ENCODE data around the gene ZNHIT2. TPM values are rescaled to one million over a fixed set of nuclear protein-coding genes. Genes with fewer than 3 reads are reported as not detected.

The ZNHIT2 gene
- total RNA-seq, 6 experiments from 2014 or later: 4.9 to 15.7 (median 6.2) TPM

- intact Hi-C loops (cut with DNase I): loop anchor here in 1 of 2 donors (10.0 kb wide), 1 partner anchor 73 kb away; no protein-coding TSS in a partner anchor
- Histone ChIP-seq H3K4me1 (peaks cover 0 to 37% (median 17%) of the 10 kb centered on the region in 4 donors), H3K27me3 (no peaks in the 10 kb centered on the region), H3K27ac (no peak overlapping the region), H3K36me3 (peaks cover 0 to 9% (median 3%) of the 10 kb centered on the region in 4 donors), H3K4me3 (no peak overlapping the region), H3K9me3 (no peaks in the 10 kb centered on the region)
- DNase-seq (peak in 1 of 3 donors; percentile 23), ATAC-seq (no peak)
- 89% methylated on average over 9 of the region's 52 CpGs for WGBS (ENCODE audit: insufficient coverage, low coverage, low lambda C conversion rate, missing lambda C conversion rate)
- TF ChIP-seq POLR2A (IDR thresholded peaks at IDR 0.05): no peak
- no peak for TF ChIP-seq CTCF (IDR thresholded peaks at IDR 0.05)
These were observed 9.6 kb downstream of the ZNHIT2 start for GRCh38 chr11:65107751-65108468.

- peaks cover 0 to 9% (median 3%) of the 10 kb centered on the region in 4 donors for H3K36me3 ChIP-seq
- H3K4me3 ChIP-seq: no peak overlapping the region
- H3K27ac ChIP-seq: no peak overlapping the region
- peaks cover 0 to 41% (median 16%) of the 10 kb centered on the region in 4 donors for H3K4me1 ChIP-seq
- no peaks in the 10 kb centered on the region for H3K27me3 ChIP-seq
- ATAC-seq (no peak), DNase-seq (no peak)
- no peaks in the 10 kb centered on the region for H3K9me3 ChIP-seq
- WGBS (ENCODE audit: insufficient coverage, low coverage, low lambda C conversion rate, missing lambda C conversion rate): 80% methylated on average over 1 of the region's 15 CpGs
- TF ChIP-seq CTCF (IDR thresholded peaks at IDR 0.05) (no peak), POLR2A (IDR thresholded peaks at IDR 0.05) (no peak)
- intact Hi-C loops (cut with DNase I): loop anchor here in 1 of 2 donors (10.0 kb wide), 1 partner anchor 72 kb away; no protein-coding TSS in a partner anchor
These were observed 10.4 kb downstream of the ZNHIT2 start for GRCh38 chr11:65107078-65107477.

GRCh38 chr11:65104628-65105027 is 12.9 kb downstream of the ZNHIT2 start:
- Histone ChIP-seq H3K9me3 (no peaks in the 10 kb centered on the region), H3K4me1 (peaks cover 0 to 45% (median 18%) of the 10 kb centered on the region in 4 donors), H3K4me3 (no peak overlapping the region), H3K27ac (no peak overlapping the region), H3K27me3 (no peaks in the 10 kb centered on the region), H3K36me3 (peaks cover 0 to 9% (median 3%) of the 10 kb centered on the region in 4 donors)
- ATAC-seq: no peak
- intact Hi-C loops (cut with DNase I): loop anchor here in 1 of 2 donors (10.0 kb wide), 1 partner anchor 70 kb away; no protein-coding TSS in a partner anchor
- 51% methylated on average over 4 of the region's 4 CpGs for WGBS (ENCODE audit: insufficient coverage, low coverage, low lambda C conversion rate, missing lambda C conversion rate)
- DNase-seq: no peak
- no peak for TF ChIP-seq CTCF (IDR thresholded peaks at IDR 0.05)
- TF ChIP-seq POLR2A (IDR thresholded peaks at IDR 0.05): no peak

- peaks cover 0 to 9% (median 4%) of the 10 kb centered on the region in 4 donors for H3K36me3 ChIP-seq
- no peaks in the 10 kb centered on the region for H3K9me3 ChIP-seq
- TF ChIP-seq POLR2A (IDR thresholded peaks at IDR 0.05) (no peak), CTCF (IDR thresholded peaks at IDR 0.05) (no peak)
- intact Hi-C loops (cut with DNase I): loop anchor here in 1 of 2 donors (10.0 kb wide), 1 partner anchor 69 kb away; no protein-coding TSS in a partner anchor
- no peak for ATAC-seq
- peaks cover 0 to 45% (median 18%) of the 10 kb centered on the region in 4 donors for H3K4me1 ChIP-seq
- no peak for DNase-seq
- peak overlapping the region in 2 of 3 donors; percentile 32 to 81 for H3K27ac ChIP-seq
- H3K27me3 ChIP-seq: no peaks in the 10 kb centered on the region
- H3K4me3 ChIP-seq: no peak overlapping the region
These were observed 14.0 kb downstream of the ZNHIT2 start for GRCh38 chr11:65103476-65103875.
